Measurements from ENCODE around the gene FRYL. TPM values are rescaled to one million over a fixed set of nuclear protein-coding genes. Genes with fewer than 3 reads are reported as not detected.

FRYL gene
- total RNA-seq, 2 donors from 2014 or later: 71.7 TPM

DNA sequence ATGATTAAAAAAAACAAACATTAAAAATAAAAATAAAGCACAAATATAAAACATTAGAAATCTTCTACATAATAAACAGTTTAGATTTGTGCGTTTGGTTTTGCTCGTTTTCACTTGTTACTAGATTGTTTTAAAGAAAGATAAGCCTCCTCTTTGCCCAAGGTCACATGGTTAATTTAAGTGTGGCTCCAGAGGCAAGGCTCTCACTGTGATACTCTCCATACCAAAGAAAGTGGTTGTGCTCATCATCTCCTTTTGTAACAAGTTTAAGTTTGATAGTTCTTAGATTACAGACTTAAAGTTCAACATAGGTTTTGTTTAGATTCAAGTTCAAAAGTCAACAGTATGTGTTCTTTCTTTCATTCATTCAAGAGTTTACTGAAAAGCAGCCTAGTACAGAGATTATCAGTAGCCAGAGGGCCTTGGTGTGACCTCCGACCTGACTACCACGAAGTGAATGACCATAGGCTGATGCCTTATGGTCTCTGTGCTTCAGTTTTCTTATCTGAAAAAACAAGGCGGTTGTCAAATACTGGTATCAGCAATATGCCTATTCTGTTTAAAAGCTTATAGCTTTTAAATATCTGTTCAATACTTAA lies 156.8 kb downstream of the FRYL start:
- ATAC-seq (replicated peaks in 1 of 2): no peak
- no peaks in the 10 kb centered on the region for H3K9me3 Mint-ChIP-seq
- no peak for DNase-seq
- H3K4me3 Mint-ChIP-seq: no peak overlapping the region
- H3K36me3 Mint-ChIP-seq (ENCODE audit: insufficient read depth in 2 of 2): peaks cover 3% of the 10 kb centered on the region in 2 donors
- H3K4me1 Mint-ChIP-seq (ENCODE audit: low read depth): no peaks in the 10 kb centered on the region
- H3K27ac Mint-ChIP-seq: no peak overlapping the region
- H3K27me3 Mint-ChIP-seq (ENCODE audit: low read depth): no peaks in the 10 kb centered on the region

DNA sequence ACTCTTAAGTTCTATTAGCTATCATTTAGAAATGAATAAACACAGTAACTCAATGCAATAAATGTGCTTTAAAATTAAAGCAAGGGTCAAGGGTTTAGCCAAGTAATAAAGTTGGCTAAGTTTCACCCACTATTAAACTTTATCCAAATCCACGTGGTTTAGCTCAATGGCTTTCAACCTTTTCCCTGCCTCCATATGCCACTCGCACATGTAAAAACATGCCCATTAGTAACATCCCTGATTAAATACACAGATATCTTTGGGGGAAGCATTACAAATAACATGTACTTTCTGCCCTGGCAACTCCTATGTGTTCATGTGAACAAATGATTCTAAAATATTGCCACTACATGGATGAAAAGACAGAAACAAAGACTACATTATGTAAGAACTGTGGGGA lies 159.2 kb downstream of the FRYL start:
- peaks cover 4 to 8% of the 10 kb centered on the region in 2 donors for H3K36me3 Mint-ChIP-seq (ENCODE audit: insufficient read depth in 2 of 2)
- H3K27me3 Mint-ChIP-seq (ENCODE audit: low read depth): no peaks in the 10 kb centered on the region
- no peaks in the 10 kb centered on the region for H3K9me3 Mint-ChIP-seq
- H3K27ac Mint-ChIP-seq: no peak overlapping the region
- DNase-seq: no peak
- H3K4me1 Mint-ChIP-seq (ENCODE audit: low read depth): no peaks in the 10 kb centered on the region
- H3K4me3 Mint-ChIP-seq: no peak overlapping the region
- ATAC-seq (replicated peaks in 1 of 2): no peak

DNA sequence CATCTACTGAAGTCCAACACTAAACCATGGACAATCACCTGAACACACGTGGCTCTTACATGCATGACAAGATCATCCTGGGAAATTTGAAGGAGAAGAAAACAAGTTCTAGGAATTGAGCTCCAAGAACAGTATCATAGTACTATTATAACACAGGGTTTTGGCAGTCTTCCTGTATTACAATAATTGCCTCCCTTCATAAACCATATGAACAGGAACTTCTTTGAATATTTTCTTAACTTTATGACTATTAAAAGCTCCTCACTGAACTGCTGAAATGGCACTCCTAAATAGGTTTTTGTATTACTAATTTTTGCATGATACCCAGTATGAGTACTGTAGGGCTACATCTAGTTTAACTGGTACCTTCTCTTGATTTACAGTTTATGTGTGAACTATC lies 160.0 kb downstream of the FRYL start:
- H3K36me3 Mint-ChIP-seq (ENCODE audit: insufficient read depth in 2 of 2): peaks cover 4 to 10% of the 10 kb centered on the region in 2 donors
- no peak for ATAC-seq (replicated peaks in 1 of 2)
- H3K4me3 Mint-ChIP-seq: no peak overlapping the region
- no peak for DNase-seq
- H3K27ac Mint-ChIP-seq: no peak overlapping the region
- H3K27me3 Mint-ChIP-seq (ENCODE audit: low read depth): no peaks in the 10 kb centered on the region
- no peaks in the 10 kb centered on the region for H3K9me3 Mint-ChIP-seq
- H3K4me1 Mint-ChIP-seq (ENCODE audit: low read depth): no peaks in the 10 kb centered on the region

DNA sequence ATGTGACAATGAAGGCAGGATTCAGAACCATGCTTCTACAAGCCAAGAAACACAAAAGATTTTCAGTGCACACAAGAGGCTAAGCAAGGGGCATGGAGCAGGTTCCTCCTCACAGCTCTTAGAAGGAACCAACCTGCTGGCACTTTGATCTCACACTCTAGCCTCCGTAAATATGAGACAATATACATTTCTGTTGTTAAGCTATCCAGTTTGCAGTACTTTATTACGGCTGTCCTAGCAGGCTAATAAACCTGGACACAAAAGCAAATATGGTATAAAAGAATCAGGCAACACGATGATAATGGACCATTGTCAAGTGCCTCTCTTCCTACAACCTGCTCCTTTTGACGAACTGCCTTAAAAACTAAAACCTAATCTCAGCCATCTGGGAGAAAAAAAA lies 175.6 kb downstream of the FRYL start:
- H3K9me3 Mint-ChIP-seq: no peaks in the 10 kb centered on the region
- H3K4me3 Mint-ChIP-seq: no peak overlapping the region
- no peak overlapping the region for H3K27ac Mint-ChIP-seq
- ATAC-seq (replicated peaks in 1 of 2) (no peak), DNase-seq (no peak)
- H3K27me3 Mint-ChIP-seq (ENCODE audit: low read depth): no peaks in the 10 kb centered on the region
- peaks cover 0 to 2% of the 10 kb centered on the region in 2 donors for H3K36me3 Mint-ChIP-seq (ENCODE audit: insufficient read depth in 2 of 2)
- H3K4me1 Mint-ChIP-seq (ENCODE audit: low read depth): no peaks in the 10 kb centered on the region

DNA sequence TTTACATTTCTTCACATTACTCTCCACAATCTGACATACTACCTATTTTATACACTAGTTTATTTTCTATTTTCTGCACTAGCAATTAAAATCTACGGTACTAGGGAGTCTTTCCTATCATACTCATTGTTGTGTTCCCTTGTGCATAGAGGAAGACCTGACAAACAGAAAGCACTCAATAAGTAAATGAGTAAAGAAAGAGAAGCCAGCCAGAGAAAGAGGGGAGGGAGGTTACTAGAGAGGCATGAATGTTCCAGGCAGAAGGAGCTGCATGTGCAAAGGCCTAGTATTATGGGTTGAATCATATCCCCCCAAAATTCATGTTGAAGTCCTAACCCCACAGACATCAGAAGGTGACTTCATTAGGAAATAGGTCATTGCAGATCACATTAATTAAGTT lies 176.0 kb downstream of the FRYL start:
- Mint-ChIP-seq H3K36me3 (ENCODE audit: insufficient read depth in 2 of 2) (peaks cover 0 to 2% of the 10 kb centered on the region in 2 donors), H3K27ac (no peak overlapping the region), H3K4me3 (no peak overlapping the region), H3K4me1 (ENCODE audit: low read depth) (no peaks in the 10 kb centered on the region), H3K27me3 (ENCODE audit: low read depth) (no peaks in the 10 kb centered on the region), H3K9me3 (no peaks in the 10 kb centered on the region)
- no peak for ATAC-seq (replicated peaks in 1 of 2)
- no peak for DNase-seq

DNA sequence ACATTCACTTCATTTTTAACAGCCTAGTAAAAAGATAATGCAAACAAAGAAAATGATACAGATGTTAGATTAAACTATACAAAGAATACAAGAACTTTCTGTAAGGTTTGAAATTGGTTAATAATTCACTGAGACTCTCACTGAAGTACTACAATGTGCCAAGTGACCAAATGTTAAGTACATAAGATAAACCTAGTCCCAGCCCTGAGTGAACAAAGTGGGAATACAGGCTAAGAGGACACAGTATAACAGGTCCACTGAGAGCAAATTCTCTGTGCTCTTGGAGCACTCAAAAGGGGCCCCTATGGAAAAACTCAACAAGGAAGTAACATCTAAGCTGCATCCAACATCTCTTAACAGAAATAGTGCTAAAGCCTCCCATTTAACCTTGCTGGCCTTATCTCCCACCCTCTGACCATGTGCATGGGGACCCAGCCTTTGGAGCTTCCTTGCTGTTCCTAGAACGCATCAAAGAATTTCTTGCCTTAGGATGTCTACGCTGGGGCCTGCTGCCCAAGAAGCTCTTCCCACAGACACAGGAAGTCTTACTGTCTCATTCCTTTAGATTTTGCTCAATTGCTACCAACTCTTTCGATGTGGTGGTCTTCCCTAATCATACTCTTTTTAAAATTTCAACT lies 176.6 kb downstream of the FRYL start:
- DNase-seq: no peak
- no peak for ATAC-seq (replicated peaks in 1 of 2)
- Mint-ChIP-seq H3K27me3 (ENCODE audit: low read depth) (no peaks in the 10 kb centered on the region), H3K4me1 (ENCODE audit: low read depth) (no peaks in the 10 kb centered on the region), H3K27ac (no peak overlapping the region), H3K36me3 (ENCODE audit: insufficient read depth in 2 of 2) (peaks cover 0 to 2% of the 10 kb centered on the region in 2 donors), H3K4me3 (no peak overlapping the region), H3K9me3 (no peaks in the 10 kb centered on the region)

DNA sequence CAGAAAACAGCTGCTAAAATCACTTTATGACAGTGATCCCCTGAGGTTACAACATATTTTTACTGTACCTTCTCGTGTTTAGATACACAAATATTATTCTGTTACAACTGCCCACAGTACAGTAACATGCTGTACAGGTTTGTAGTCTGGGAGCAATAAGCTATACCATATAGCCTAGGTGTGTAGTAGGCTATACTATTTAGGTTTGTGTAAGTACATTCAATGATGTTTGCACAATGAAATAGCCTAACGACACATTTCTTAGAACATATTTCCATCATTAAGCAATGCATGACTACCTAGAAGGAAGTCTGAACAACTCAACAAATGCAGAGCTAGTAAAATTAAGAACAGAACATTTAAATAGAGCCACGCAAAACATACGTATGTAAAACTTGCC lies 177.3 kb downstream of the FRYL start:
- no peak overlapping the region for H3K27ac Mint-ChIP-seq
- ATAC-seq (replicated peaks in 1 of 2) (no peak), DNase-seq (no peak)
- H3K36me3 Mint-ChIP-seq (ENCODE audit: insufficient read depth in 2 of 2): peaks cover 0 to 2% of the 10 kb centered on the region in 2 donors
- no peaks in the 10 kb centered on the region for H3K27me3 Mint-ChIP-seq (ENCODE audit: low read depth)
- no peaks in the 10 kb centered on the region for H3K9me3 Mint-ChIP-seq
- H3K4me1 Mint-ChIP-seq (ENCODE audit: low read depth): no peaks in the 10 kb centered on the region
- H3K4me3 Mint-ChIP-seq: no peak overlapping the region

DNA sequence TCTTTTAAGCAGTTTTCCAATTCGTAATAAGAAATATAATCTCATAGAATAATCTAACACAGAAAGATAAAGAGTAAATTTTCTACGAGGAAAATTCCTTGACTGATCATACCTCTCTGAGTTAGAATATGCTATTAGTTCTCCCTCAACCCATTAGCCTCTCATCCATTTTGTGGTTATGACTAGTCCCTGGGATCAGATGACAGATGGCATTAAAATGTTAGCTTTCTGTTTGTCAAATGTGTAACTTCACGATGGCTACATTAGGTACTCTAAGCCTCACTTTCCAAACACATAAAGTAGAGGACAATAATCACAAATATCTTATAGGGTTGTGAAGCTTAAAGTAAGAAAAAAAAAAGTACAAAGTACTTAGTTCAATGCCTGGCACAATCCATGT lies 177.9 kb downstream of the FRYL start:
- no peak overlapping the region for H3K27ac Mint-ChIP-seq
- no peak for ATAC-seq (replicated peaks in 1 of 2)
- peaks cover 0 to 2% of the 10 kb centered on the region in 2 donors for H3K36me3 Mint-ChIP-seq (ENCODE audit: insufficient read depth in 2 of 2)
- no peaks in the 10 kb centered on the region for H3K27me3 Mint-ChIP-seq (ENCODE audit: low read depth)
- H3K4me1 Mint-ChIP-seq (ENCODE audit: low read depth): no peaks in the 10 kb centered on the region
- H3K9me3 Mint-ChIP-seq: no peaks in the 10 kb centered on the region
- no peak for DNase-seq
- no peak overlapping the region for H3K4me3 Mint-ChIP-seq

DNA sequence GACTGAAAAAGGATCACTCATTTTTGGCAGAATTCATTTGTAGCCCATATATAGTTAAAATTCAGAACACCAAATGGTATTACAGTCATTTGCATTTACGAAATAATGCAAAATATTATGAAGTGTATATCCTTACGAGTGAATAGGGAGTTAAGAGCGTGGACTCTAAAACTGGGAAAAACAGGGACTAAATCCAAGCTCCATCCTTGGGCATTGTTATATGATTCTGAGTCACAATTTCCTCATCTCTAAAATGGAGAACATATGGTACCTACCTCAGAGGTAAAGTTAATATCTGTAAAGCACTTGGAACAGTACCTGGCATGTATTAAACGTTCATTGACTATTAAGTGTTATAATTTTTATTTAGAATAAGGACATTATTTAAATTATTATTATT lies 183.7 kb downstream of the FRYL start:
- Mint-ChIP-seq H3K4me3 (no peak overlapping the region), H3K36me3 (ENCODE audit: insufficient read depth in 2 of 2) (peaks cover 0 to 1% of the 10 kb centered on the region in 2 donors), H3K4me1 (ENCODE audit: low read depth) (no peaks in the 10 kb centered on the region), H3K27ac (no peak overlapping the region), H3K9me3 (no peaks in the 10 kb centered on the region), H3K27me3 (ENCODE audit: low read depth) (no peaks in the 10 kb centered on the region)
- ATAC-seq (replicated peaks in 1 of 2) (no peak), DNase-seq (no peak)

DNA sequence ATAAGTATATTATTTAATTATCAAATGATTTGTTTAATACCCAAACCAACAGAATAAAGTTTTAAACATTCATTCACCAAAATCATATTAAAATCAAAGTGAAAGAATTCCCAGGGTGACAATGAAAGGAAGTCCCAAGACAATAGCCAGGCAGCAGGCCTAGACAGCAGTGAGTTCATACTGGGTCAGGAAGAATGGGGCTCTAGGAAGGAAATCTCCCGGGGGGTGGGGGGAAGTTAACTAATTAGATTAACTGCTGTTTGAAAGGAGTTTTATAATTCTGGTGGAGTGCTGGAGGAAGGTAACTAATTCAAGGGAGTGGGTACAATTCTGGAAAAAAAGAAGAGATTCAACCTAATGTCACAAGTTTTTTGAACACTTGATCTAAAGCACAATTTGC lies 185.9 kb downstream of the FRYL start:
- Mint-ChIP-seq H3K9me3 (no peaks in the 10 kb centered on the region), H3K4me3 (no peak overlapping the region), H3K27me3 (ENCODE audit: low read depth) (no peaks in the 10 kb centered on the region), H3K27ac (no peak overlapping the region), H3K36me3 (ENCODE audit: insufficient read depth in 2 of 2) (peaks cover 0 to 1% of the 10 kb centered on the region in 2 donors), H3K4me1 (ENCODE audit: low read depth) (peaks cover under 1% of the 10 kb centered on the region)
- DNase-seq (no peak), ATAC-seq (replicated peaks in 1 of 2) (no peak)

DNA sequence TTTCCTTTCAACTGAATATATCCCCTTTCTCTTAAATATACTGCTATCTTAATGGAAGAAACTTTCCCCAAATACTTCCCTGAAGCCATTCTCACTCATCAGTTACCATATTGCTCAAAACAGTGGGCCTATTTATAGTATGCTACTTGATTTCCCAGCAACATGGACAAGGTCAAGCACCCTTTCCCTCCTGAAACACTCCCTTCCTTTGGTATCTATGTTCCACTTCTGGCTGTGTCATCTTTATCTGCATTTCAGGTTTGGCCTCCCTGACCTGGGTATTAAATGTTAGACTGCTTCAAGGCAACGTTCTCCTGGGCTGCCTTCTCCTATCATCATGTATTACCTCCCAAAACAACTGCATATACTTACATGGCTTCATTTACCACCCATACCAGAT lies 188.7 kb downstream of the FRYL start:
- no peak for ATAC-seq (replicated peaks in 1 of 2)
- Mint-ChIP-seq H3K4me3 (no peak overlapping the region), H3K9me3 (no peaks in the 10 kb centered on the region), H3K27ac (no peak overlapping the region), H3K36me3 (ENCODE audit: insufficient read depth in 2 of 2) (peaks cover 0 to 4% of the 10 kb centered on the region in 2 donors), H3K4me1 (ENCODE audit: low read depth) (peaks cover 12% of the 10 kb centered on the region), H3K27me3 (ENCODE audit: low read depth) (no peaks in the 10 kb centered on the region)
- DNase-seq: no peak

DNA sequence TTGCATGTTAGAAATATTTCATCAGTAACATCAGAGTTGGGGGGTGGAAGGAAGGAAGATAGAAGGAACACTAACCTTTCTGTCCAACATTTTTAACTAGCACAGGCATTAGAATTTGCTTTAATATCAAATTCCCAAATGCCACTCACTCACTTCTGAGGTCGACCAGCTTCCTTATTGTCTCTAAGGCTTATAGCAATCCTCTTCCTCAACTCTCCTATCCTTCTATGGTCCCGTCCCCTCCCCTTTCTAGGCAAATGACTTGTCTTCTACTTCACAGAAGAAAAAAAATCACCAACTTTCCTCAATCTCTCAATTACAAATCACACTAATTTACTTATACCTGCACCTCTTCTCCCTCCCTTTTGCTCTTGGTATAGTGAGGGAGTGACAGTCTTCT lies 189.2 kb downstream of the FRYL start:
- DNase-seq (no peak), ATAC-seq (replicated peaks in 1 of 2) (no peak)
- Mint-ChIP-seq H3K9me3 (no peaks in the 10 kb centered on the region), H3K27me3 (ENCODE audit: low read depth) (no peaks in the 10 kb centered on the region), H3K27ac (no peak overlapping the region), H3K4me1 (ENCODE audit: low read depth) (peaks cover 12% of the 10 kb centered on the region), H3K36me3 (ENCODE audit: insufficient read depth in 2 of 2) (peaks cover 4% of the 10 kb centered on the region in 2 donors), H3K4me3 (no peak overlapping the region)

DNA sequence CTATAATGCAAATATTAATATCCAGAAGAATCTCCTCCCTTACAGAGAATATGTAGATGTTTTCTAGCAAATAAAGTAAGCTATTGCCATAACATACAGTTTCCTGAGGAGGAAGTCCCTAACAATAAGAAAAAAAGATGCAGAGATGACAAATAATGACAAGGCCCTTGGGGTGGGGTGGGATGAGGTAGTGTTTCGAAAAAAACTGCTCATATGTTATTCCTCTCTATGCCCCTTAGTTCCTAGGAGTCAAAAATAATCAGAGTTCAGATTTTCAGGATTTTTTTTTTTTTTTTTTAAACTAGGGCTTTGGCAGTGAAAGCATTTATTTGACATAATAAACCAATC lies 191.0 kb downstream of the FRYL start:
- no peak for DNase-seq
- Mint-ChIP-seq H3K36me3 (ENCODE audit: insufficient read depth in 2 of 2) (peaks cover 3 to 9% of the 10 kb centered on the region in 2 donors), H3K27ac (no peak overlapping the region), H3K4me1 (ENCODE audit: low read depth) (peaks cover 12% of the 10 kb centered on the region), H3K9me3 (no peaks in the 10 kb centered on the region), H3K27me3 (ENCODE audit: low read depth) (no peaks in the 10 kb centered on the region), H3K4me3 (no peak overlapping the region)
- no peak for ATAC-seq (replicated peaks in 1 of 2)
